SJSA1 (cell line): ENCODE results near the gene HARS1. TPM values are rescaled to one million over a fixed set of nuclear protein-coding genes. Genes with fewer than 3 reads are reported as not detected.
A peak's percentile ranks its signal among the peaks of the same experiment; 100 is the strongest.
"Not testable (repeated sequence)": the region's sequence is repeated elsewhere in the genome, so short reads cannot be mapped to it uniquely, and the experiment has no call there.

Source experiments
- DNase-seq, 2 experiments: peaks; one replicate each; pipeline ENCODE4 v3.0.0-alpha.2; 2015 to 2020; ENCODE audit warnings: low spot score in 2 of 2, low read depth in 1 of 2
- H3K27ac ChIP-seq: fragments of 250-450 bp; sonication (Bioruptor Pico); 2 replicates; pipeline ENCODE4 v1.5.1; 2020; ENCODE audit warnings: mild to moderate bottlenecking, moderate library complexity
- H3K27me3 ChIP-seq: fragments of 250-450 bp; sonication (Bioruptor Pico); replicated peaks from 2 replicates; pipeline ENCODE4 v1.5.1; 2020; ENCODE audit warnings: mild to moderate bottlenecking, moderate library complexity
- H3K36me3 ChIP-seq: fragments of 250-450 bp; sonication (Bioruptor Pico); 2 replicates; pipeline ENCODE4 v1.5.1; 2020; ENCODE audit warnings: mild to moderate bottlenecking
- H3K4me1 ChIP-seq: fragments of 250-450 bp; sonication (Bioruptor Pico); replicated peaks from 2 replicates; pipeline ENCODE4 v1.6.1; 2021; ENCODE audit warnings: mild to moderate bottlenecking
- H3K4me3 ChIP-seq: fragments of 250-450 bp; sonication (Bioruptor Pico); 2 replicates; pipeline ENCODE4 v1.5.1; 2020; ENCODE audit warnings: mild to moderate bottlenecking
- H3K9me3 ChIP-seq: fragments of 250-450 bp; sonication (Bioruptor Pico); replicated peaks from 2 replicates; pipeline ENCODE4 v1.5.1; 2020; ENCODE audit warnings: mild to moderate bottlenecking
- total RNA-seq: library from RNA; depleted of rRNA; stranded (reverse); fragments of >200 nt; shearing (Covaris generic); gene quantifications from 2 replicates; pipeline ENCODE4 v1.2.3, GENCODE V29; 2014

Gene HARS1
- total RNA-seq, 1 experiment from 2014 or later: 135 TPM

GRCh38 chr5:140708787-140709186 lies 17.6 kb upstream of the HARS1 start:
- Histone ChIP-seq H3K4me1 (peaks cover 17% of the 10 kb centered on the region), H3K36me3 (peaks cover 38% of the 10 kb centered on the region)
- not testable (repeated sequence) for DNase-seq, H3K27me3 ChIP-seq, H3K9me3 ChIP-seq, H3K4me3 ChIP-seq, H3K27ac ChIP-seq

- peaks cover 47% of the 10 kb centered on the region for H3K36me3 ChIP-seq
- H3K27ac ChIP-seq: no peak overlapping the region
- no peaks in the 10 kb centered on the region for H3K27me3 ChIP-seq
- no peaks in the 10 kb centered on the region for H3K9me3 ChIP-seq
- peaks cover 17% of the 10 kb centered on the region for H3K4me1 ChIP-seq
- no peak for DNase-seq
- H3K4me3 ChIP-seq: no peak overlapping the region
Observed at GRCh38 chr5:140707812-140708211, 16.6 kb upstream of the HARS1 start.

GRCh38 chr5:140700177-140701144 lies 9.3 kb upstream of the HARS1 start, which contains the start of gene ZMAT2:
TSS of gene ZMAT2 (plus strand) at chr5:140700447. CDS start at chr5:140700461, 14 bp downstream.
- Histone ChIP-seq H3K4me1 (peaks cover 8% of the 10 kb centered on the region), H3K4me3 (peak within 1 kb of the TSS; percentile 53), H3K9me3 (no peaks in the 10 kb centered on the region), H3K27ac (no peak within 1 kb of the TSS), H3K27me3 (no peaks in the 10 kb centered on the region), H3K36me3 (peaks cover 94% of the 10 kb centered on the region)
- peak; percentile 90 to 98 for DNase-seq

GRCh38 chr5:140696891-140697492 lies 5.8 kb upstream of the HARS1 start:
- no peaks in the 10 kb centered on the region for H3K9me3 ChIP-seq
- no peak overlapping the region for H3K27ac ChIP-seq
- H3K4me1 ChIP-seq: peaks cover 16% of the 10 kb centered on the region
- no peak overlapping the region for H3K4me3 ChIP-seq
- peaks cover 87% of the 10 kb centered on the region for H3K36me3 ChIP-seq
- H3K27me3 ChIP-seq: no peaks in the 10 kb centered on the region
- peak in 1 of 2 experiments; percentile 32 for DNase-seq

- no peaks in the 10 kb centered on the region for H3K27me3 ChIP-seq
- H3K27ac ChIP-seq: no peak overlapping the region
- H3K9me3 ChIP-seq: no peaks in the 10 kb centered on the region
- H3K36me3 ChIP-seq: peaks cover 77% of the 10 kb centered on the region
- no peak for DNase-seq
- H3K4me3 ChIP-seq: no peak overlapping the region
- peaks cover 15% of the 10 kb centered on the region for H3K4me1 ChIP-seq
Observed at GRCh38 chr5:140694276-140694675, 3.1 kb upstream of the HARS1 start.

GRCh38 chr5:140690376-140690932 lies 716 bp downstream of the HARS1 start:
- Histone ChIP-seq H3K36me3 (peaks cover 66% of the 10 kb centered on the region), H3K4me3 (peak overlapping the region; percentile 59), H3K4me1 (peaks cover 15% of the 10 kb centered on the region), H3K27me3 (no peaks in the 10 kb centered on the region), H3K27ac (peak overlapping the region; percentile 41), H3K9me3 (no peaks in the 10 kb centered on the region)
- DNase-seq: no peak

- no peak for DNase-seq
- Histone ChIP-seq H3K27me3 (no peaks in the 10 kb centered on the region), H3K9me3 (no peaks in the 10 kb centered on the region), H3K27ac (no peak overlapping the region), H3K36me3 (peaks cover 100% of the 10 kb centered on the region), H3K4me3 (no peak overlapping the region), H3K4me1 (no peaks in the 10 kb centered on the region)
Observed at GRCh38 chr5:140678993-140679392, 12.2 kb downstream of the HARS1 start.

- no peaks in the 10 kb centered on the region for H3K9me3 ChIP-seq
- no peak overlapping the region for H3K4me3 ChIP-seq
- no peak for DNase-seq
- H3K27ac ChIP-seq: no peak overlapping the region
- H3K4me1 ChIP-seq: no peaks in the 10 kb centered on the region
- no peaks in the 10 kb centered on the region for H3K27me3 ChIP-seq
- peaks cover 100% of the 10 kb centered on the region for H3K36me3 ChIP-seq
Observed at GRCh38 chr5:140677947-140678346, 13.2 kb downstream of the HARS1 start.

GRCh38 chr5:140674629-140675028 lies 16.5 kb downstream of the HARS1 start:
- Histone ChIP-seq H3K9me3 (no peaks in the 10 kb centered on the region), H3K4me3 (no peak overlapping the region), H3K27ac (no peak overlapping the region), H3K36me3 (peaks cover 98% of the 10 kb centered on the region), H3K4me1 (no peaks in the 10 kb centered on the region), H3K27me3 (no peaks in the 10 kb centered on the region)
- DNase-seq: no peak

GRCh38 chr5:140674211-140674610 lies 17.0 kb downstream of the HARS1 start:
- peaks cover 98% of the 10 kb centered on the region for H3K36me3 ChIP-seq
- no peak for DNase-seq

GRCh38 chr5:140673187-140673976 lies 17.8 kb downstream of the HARS1 start, which contains the start of gene DND1:
TSS of gene DND1 (minus strand) at chr5:140673576. CDS start at chr5:140673542, 34 bp downstream.
- no peak within 1 kb of the TSS for H3K4me3 ChIP-seq
- H3K9me3 ChIP-seq: no peaks in the 10 kb centered on the region
- no peaks in the 10 kb centered on the region for H3K27me3 ChIP-seq
- peaks cover 98% of the 10 kb centered on the region for H3K36me3 ChIP-seq
- H3K27ac ChIP-seq: no peak within 1 kb of the TSS
- peak in 1 of 2 experiments; percentile 51 for DNase-seq
- no peaks in the 10 kb centered on the region for H3K4me1 ChIP-seq

More at GRCh38 chr5:140674211-140674610, 17.0 kb downstream of the HARS1 start:
- Histone ChIP-seq H3K4me3 (no peak overlapping the region), H3K9me3 (no peaks in the 10 kb centered on the region), H3K27me3 (no peaks in the 10 kb centered on the region), H3K27ac (no peak overlapping the region), H3K4me1 (no peaks in the 10 kb centered on the region)

GRCh38 chr5:140672455-140673186 lies 18.5 kb downstream of the HARS1 start:
- Histone ChIP-seq H3K27ac (no peak overlapping the region), H3K4me1 (no peaks in the 10 kb centered on the region), H3K9me3 (no peaks in the 10 kb centered on the region), H3K27me3 (no peaks in the 10 kb centered on the region), H3K4me3 (no peak overlapping the region), H3K36me3 (peaks cover 98% of the 10 kb centered on the region)
- DNase-seq: no peak
